SH-SY5Y (cell line): ENCODE data around the gene SLC20A1.

ENCODE experiments used
- GATA2 ChIP-seq: IDR thresholded peaks from 2 replicates; pipeline ENCODE4 v1.6.1; 2011; ENCODE audit warnings: mild to moderate bottlenecking, low read depth, low read length
- GATA3 ChIP-seq: IDR thresholded peaks from 2 replicates; pipeline ENCODE4 v1.6.1; 2011; ENCODE audit warnings: low read depth, mild to moderate bottlenecking, low read length, moderate library complexity

DNA sequence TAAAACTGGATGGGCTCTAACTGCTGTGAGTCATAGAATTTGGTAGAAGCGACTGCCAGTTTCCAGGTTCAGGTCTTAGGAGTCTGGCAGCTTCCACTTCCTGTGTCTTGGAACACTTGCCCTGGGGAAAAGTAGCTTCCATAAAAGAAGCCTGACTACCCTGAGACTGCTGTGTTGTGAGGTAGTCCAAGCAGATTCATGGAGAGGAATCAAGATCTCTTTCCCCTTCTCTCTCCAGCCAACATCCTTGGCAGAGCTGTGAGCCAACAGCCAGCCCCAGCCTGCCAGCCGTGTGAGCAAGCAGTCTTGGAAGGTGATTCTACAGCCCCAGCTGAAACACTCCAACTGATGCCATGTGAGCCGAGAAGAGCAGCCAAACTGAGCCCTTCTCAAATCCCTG lies 33.7 kb downstream of the SLC20A1 start:
- no peak for TF ChIP-seq GATA3
- TF ChIP-seq GATA2: no peak
